Activated naive CD8-positive, alpha-beta T cell treated with anti-CD3 and anti-CD28 coated beads, Interleukin-2, amount 50 U/mL, for 24 hours (primary cell): ENCODE data around the gene CEP112.

Experiments
- ATAC-seq: fragments of 150-1000 bp; cut with Tn5 transposase; one replicate; pipeline ENCODE4 v1.10.0; 2021
- DNase-seq: peaks from one replicate; pipeline ENCODE4 v3.0.0; 2021
- H3K27ac Mint-ChIP-seq: one replicate; pipeline ENCODE4 v1.8.0; 2021; ENCODE audit warnings: mild to moderate bottlenecking, mixed read lengths
- H3K27me3 Mint-ChIP-seq: one replicate; pipeline ENCODE4 v1.8.0; 2021; ENCODE audit warnings: mixed read lengths
- H3K36me3 Mint-ChIP-seq: one replicate; pipeline ENCODE4 v1.8.0; 2021; ENCODE audit warnings: low read depth, mixed read lengths
- H3K4me1 Mint-ChIP-seq: one replicate; pipeline ENCODE4 v1.8.0; 2021; ENCODE audit warnings: mixed read lengths
- H3K4me3 Mint-ChIP-seq: one replicate; pipeline ENCODE4 v1.8.0; 2021; ENCODE audit warnings: mild to moderate bottlenecking, moderate library complexity, mixed read lengths
- H3K9me3 Mint-ChIP-seq: one replicate; pipeline ENCODE4 v1.8.0; 2021; ENCODE audit warnings: mixed read lengths

The CEP112 gene

DNA sequence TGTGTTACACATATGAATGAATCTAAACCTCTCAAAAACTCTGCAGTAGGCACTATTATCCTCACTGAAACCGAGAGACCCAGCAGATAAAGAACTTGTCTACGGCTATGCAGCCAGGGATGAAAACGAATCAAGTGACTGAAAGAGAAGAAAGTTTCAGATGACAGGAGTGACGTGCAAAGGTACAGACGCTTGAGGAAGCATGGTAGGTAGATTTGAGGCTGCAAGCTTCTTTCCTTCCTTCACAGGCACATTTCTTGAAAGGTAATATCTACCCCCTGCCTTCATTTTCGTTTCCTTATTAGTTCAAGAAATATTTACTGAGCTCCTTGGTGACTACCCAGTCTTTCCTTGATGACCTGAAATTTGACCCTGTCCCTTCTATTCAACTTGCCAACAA is 418.9 kb downstream of the CEP112 start:
- Mint-ChIP-seq H3K4me1 (peaks cover 11% of the 10 kb centered on the region), H3K27ac (no peak overlapping the region), H3K4me3 (no peak overlapping the region), H3K27me3 (peaks cover 2% of the 10 kb centered on the region), H3K9me3 (no peaks in the 10 kb centered on the region), H3K36me3 (no peaks in the 10 kb centered on the region)
- no peak for DNase-seq
- no peak for ATAC-seq

- H3K4me3 Mint-ChIP-seq, result no peak overlapping the region
- DNase-seq, result no peak
- H3K4me1 Mint-ChIP-seq, result peaks cover 11% of the 10 kb centered on the region
- H3K27ac Mint-ChIP-seq, result no peak overlapping the region
- H3K9me3 Mint-ChIP-seq, result no peaks in the 10 kb centered on the region
- H3K36me3 Mint-ChIP-seq, result no peaks in the 10 kb centered on the region
- H3K27me3 Mint-ChIP-seq, result no peaks in the 10 kb centered on the region
- no peak for ATAC-seq
Measured at GRCh38 chr17:65771704-65772103, 420.2 kb downstream of the CEP112 start.

DNA sequence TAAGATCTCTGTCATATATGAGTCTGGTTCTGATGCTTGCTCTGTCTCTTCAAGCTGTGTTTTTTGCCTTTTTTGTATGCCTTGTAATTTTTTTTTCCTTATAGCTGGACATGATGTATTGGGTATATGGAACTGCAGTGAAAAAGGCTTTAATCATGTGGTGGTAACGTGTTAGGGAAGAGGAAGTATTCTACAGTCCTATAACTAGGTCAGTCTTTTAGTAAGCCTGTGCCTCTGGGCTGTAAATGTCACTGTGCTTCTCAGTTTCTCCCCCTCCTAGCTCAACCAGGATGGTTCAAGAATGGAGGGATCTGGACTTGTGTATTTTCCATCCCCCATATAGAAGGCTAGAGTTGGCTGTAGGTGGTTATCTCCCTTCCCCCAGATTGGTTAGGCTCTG is 428.1 kb downstream of the CEP112 start:
- no peak for ATAC-seq
- H3K27ac Mint-ChIP-seq, result no peak overlapping the region
- DNase-seq, result no peak
- no peaks in the 10 kb centered on the region for H3K9me3 Mint-ChIP-seq
- H3K4me3 Mint-ChIP-seq, result no peak overlapping the region
- H3K4me1 Mint-ChIP-seq, result no peaks in the 10 kb centered on the region
- no peaks in the 10 kb centered on the region for H3K36me3 Mint-ChIP-seq
- peaks cover 2% of the 10 kb centered on the region for H3K27me3 Mint-ChIP-seq

DNA sequence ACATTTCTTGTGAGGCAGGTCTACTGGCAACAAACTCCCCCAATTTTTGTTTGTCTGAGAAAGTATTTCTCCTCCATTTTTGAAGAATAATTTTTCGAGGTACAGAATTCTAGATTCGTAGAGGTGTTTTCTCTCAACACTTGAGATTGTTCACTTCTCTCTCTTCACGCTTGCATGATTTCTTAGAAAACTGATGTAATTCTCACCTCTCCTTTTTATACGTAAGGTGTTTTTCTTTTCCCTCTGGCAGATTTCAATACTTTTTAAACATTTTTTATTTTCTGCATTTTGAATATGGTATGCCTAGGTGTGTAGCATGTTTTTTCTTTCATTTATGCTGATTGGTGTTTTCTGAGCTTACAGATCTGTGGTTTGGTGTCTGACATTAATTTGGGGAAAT is 429.0 kb downstream of the CEP112 start:
- Mint-ChIP-seq H3K4me1 (no peaks in the 10 kb centered on the region), H3K27me3 (peaks cover 2% of the 10 kb centered on the region), H3K9me3 (no peaks in the 10 kb centered on the region), H3K27ac (no peak overlapping the region), H3K36me3 (no peaks in the 10 kb centered on the region), H3K4me3 (no peak overlapping the region)
- ATAC-seq (no peak), DNase-seq (no peak)

- Mint-ChIP-seq H3K4me1 (no peaks in the 10 kb centered on the region), H3K4me3 (no peak overlapping the region), H3K9me3 (peaks cover 6% of the 10 kb centered on the region), H3K27ac (no peak overlapping the region), H3K36me3 (no peaks in the 10 kb centered on the region), H3K27me3 (no peaks in the 10 kb centered on the region)
- ATAC-seq (no peak), DNase-seq (no peak)
Measured at GRCh38 chr17:65759532-65759931, 432.4 kb downstream of the CEP112 start.

GRCh38 chr17:65756760-65757159 is 435.2 kb downstream of the CEP112 start:
- peaks cover 6% of the 10 kb centered on the region for H3K9me3 Mint-ChIP-seq
- H3K27ac Mint-ChIP-seq, result no peak overlapping the region
- H3K36me3 Mint-ChIP-seq, result no peaks in the 10 kb centered on the region
- ATAC-seq, result no peak
- peaks cover 3% of the 10 kb centered on the region for H3K27me3 Mint-ChIP-seq
- no peak for DNase-seq
- H3K4me3 Mint-ChIP-seq, result no peak overlapping the region
- H3K4me1 Mint-ChIP-seq, result peaks cover 2% of the 10 kb centered on the region

GRCh38 chr17:65755799-65756198 is 436.1 kb downstream of the CEP112 start:
- Mint-ChIP-seq H3K27me3 (peaks cover 5% of the 10 kb centered on the region), H3K9me3 (peaks cover 6% of the 10 kb centered on the region), H3K4me3 (no peak overlapping the region), H3K36me3 (no peaks in the 10 kb centered on the region), H3K4me1 (peaks cover 8% of the 10 kb centered on the region), H3K27ac (no peak overlapping the region)
- DNase-seq (no peak), ATAC-seq (no peak)

GRCh38 chr17:65754630-65755029 is 437.3 kb downstream of the CEP112 start:
- Mint-ChIP-seq H3K4me1 (peaks cover 17% of the 10 kb centered on the region), H3K36me3 (no peaks in the 10 kb centered on the region), H3K4me3 (no peak overlapping the region), H3K9me3 (peaks cover 6% of the 10 kb centered on the region), H3K27ac (no peak overlapping the region), H3K27me3 (peaks cover 7% of the 10 kb centered on the region)
- DNase-seq, result no peak
- ATAC-seq, result no peak

DNA sequence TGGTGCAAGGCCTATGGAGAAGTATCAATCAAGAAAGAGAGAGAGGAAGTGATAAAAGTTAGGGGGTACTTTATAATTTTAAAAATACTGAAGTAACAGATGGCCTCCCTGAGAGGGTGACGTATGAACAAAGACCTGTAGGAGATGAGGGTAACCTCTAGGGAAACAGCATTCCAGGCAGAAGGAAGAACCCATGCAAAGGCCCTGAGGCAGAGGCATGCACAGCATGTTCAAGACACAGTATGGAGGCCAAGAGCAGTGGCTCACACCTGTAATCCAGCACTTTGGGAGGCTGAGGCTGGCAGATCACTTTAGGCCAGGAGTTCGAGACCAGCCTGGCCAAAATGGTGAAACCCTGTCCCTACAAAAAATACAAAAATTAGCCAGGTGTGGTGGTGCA is 437.9 kb downstream of the CEP112 start:
- ATAC-seq, result no peak

DNA sequence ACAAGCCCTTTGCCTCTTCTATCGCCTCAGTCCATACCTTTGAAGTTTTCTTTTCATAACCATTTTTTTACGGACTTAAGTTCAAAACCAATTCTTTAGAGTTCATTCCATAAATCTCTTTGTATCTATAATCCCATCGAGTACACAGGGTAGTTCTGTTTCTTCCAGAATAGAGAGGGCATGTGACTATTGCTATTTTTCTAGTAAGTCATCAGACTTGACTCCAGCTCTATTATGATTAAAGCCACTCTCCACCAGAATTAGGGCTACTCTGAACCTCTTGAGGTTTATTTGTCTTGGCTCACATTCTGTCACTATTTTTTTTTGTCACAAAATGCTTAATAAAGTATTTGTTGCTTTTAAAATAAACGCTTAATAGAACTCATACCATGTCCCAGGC is 438.6 kb downstream of the CEP112 start:
- DNase-seq (no peak), ATAC-seq (no peak)
- Mint-ChIP-seq H3K4me3 (no peak overlapping the region), H3K9me3 (peaks cover 6% of the 10 kb centered on the region), H3K27ac (no peak overlapping the region), H3K27me3 (peaks cover 7% of the 10 kb centered on the region), H3K4me1 (peaks cover 17% of the 10 kb centered on the region), H3K36me3 (no peaks in the 10 kb centered on the region)

More for the DNA sequence above, 437.9 kb downstream of the CEP112 start:
- Mint-ChIP-seq H3K4me3 (no peak overlapping the region), H3K27me3 (peaks cover 7% of the 10 kb centered on the region), H3K4me1 (peaks cover 17% of the 10 kb centered on the region), H3K27ac (no peak overlapping the region), H3K36me3 (no peaks in the 10 kb centered on the region), H3K9me3 (peaks cover 6% of the 10 kb centered on the region)
- no peak for DNase-seq

GRCh38 chr17:65751263-65751662 is 440.7 kb downstream of the CEP112 start:
- no peak for DNase-seq
- Mint-ChIP-seq H3K27ac (no peak overlapping the region), H3K36me3 (no peaks in the 10 kb centered on the region), H3K4me1 (peaks cover 17% of the 10 kb centered on the region), H3K4me3 (no peak overlapping the region), H3K27me3 (peaks cover 7% of the 10 kb centered on the region), H3K9me3 (peaks cover 6% of the 10 kb centered on the region)
- no peak for ATAC-seq

- H3K4me1 Mint-ChIP-seq, result peaks cover 17% of the 10 kb centered on the region
- DNase-seq (peak; percentile 35), ATAC-seq (peak; percentile 63)
- H3K27ac Mint-ChIP-seq, result no peak overlapping the region
- no peak overlapping the region for H3K4me3 Mint-ChIP-seq
- H3K36me3 Mint-ChIP-seq, result no peaks in the 10 kb centered on the region
- peaks cover 5% of the 10 kb centered on the region for H3K9me3 Mint-ChIP-seq
- H3K27me3 Mint-ChIP-seq, result peaks cover 7% of the 10 kb centered on the region
Measured at GRCh38 chr17:65750631-65751115, 441.3 kb downstream of the CEP112 start.

GRCh38 chr17:65750166-65750565 is 441.8 kb downstream of the CEP112 start:
- H3K27ac Mint-ChIP-seq, result no peak overlapping the region
- H3K27me3 Mint-ChIP-seq, result peaks cover 7% of the 10 kb centered on the region
- DNase-seq (no peak), ATAC-seq (no peak)
- H3K36me3 Mint-ChIP-seq, result no peaks in the 10 kb centered on the region
- H3K4me3 Mint-ChIP-seq, result no peak overlapping the region
- H3K9me3 Mint-ChIP-seq, result no peaks in the 10 kb centered on the region
- peaks cover 17% of the 10 kb centered on the region for H3K4me1 Mint-ChIP-seq

GRCh38 chr17:65749479-65749878 is 442.5 kb downstream of the CEP112 start:
- H3K9me3 Mint-ChIP-seq, result no peaks in the 10 kb centered on the region
- peaks cover 7% of the 10 kb centered on the region for H3K27me3 Mint-ChIP-seq
- H3K4me1 Mint-ChIP-seq, result peaks cover 17% of the 10 kb centered on the region
- H3K4me3 Mint-ChIP-seq, result no peak overlapping the region
- no peak for ATAC-seq
- DNase-seq, result no peak
- no peak overlapping the region for H3K27ac Mint-ChIP-seq
- no peaks in the 10 kb centered on the region for H3K36me3 Mint-ChIP-seq

GRCh38 chr17:65745241-65745640 is 446.7 kb downstream of the CEP112 start:
- H3K4me1 Mint-ChIP-seq, result peaks cover 23% of the 10 kb centered on the region
- DNase-seq (no peak), ATAC-seq (no peak)
- no peaks in the 10 kb centered on the region for H3K36me3 Mint-ChIP-seq
- H3K27me3 Mint-ChIP-seq, result no peaks in the 10 kb centered on the region
- H3K4me3 Mint-ChIP-seq, result no peak overlapping the region
- H3K27ac Mint-ChIP-seq, result no peak overlapping the region
- no peaks in the 10 kb centered on the region for H3K9me3 Mint-ChIP-seq

DNA sequence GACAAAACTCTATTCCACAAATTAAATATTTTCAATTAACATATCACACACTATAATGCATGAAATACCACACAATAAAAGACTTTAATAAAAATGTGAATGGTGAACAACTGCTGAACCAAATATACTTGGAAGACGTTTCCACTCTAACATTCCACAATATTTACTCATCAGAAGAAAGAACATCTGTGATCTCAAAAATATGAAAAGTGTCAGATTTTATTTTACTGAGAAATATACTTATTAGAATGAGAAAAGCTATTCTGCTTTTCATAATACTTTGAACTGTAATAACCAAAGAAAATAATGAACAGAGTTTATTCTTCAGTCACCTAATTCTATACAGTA is 448.7 kb downstream of the CEP112 start:
- Mint-ChIP-seq H3K27ac (no peak overlapping the region), H3K27me3 (no peaks in the 10 kb centered on the region), H3K36me3 (peaks cover 2% of the 10 kb centered on the region), H3K4me3 (no peak overlapping the region), H3K4me1 (peaks cover 20% of the 10 kb centered on the region), H3K9me3 (peaks cover 7% of the 10 kb centered on the region)
- ATAC-seq (no peak), DNase-seq (no peak)
